ENCODE results near the gene SHKBP1. TPM values are rescaled to one million over a fixed set of nuclear protein-coding genes. Genes with fewer than 3 reads are reported as not detected.
A peak's percentile ranks its signal among the peaks of the same experiment; 100 is the strongest.

The SHKBP1 gene
- total and polyA plus RNA-seq, 9 of the 15 experiments (the other 6 are each of a cell fraction or from before 2014, with no cell fraction given): 1.2 to 58.1 (median 22.3) TPM

- no peak for TF ChIP-seq MTA2 (IDR thresholded peaks at IDR 0.05; ENCODE audit: low read depth)
- no peak for TF ChIP-seq ZNF785 (CRISPR knock-in tag; IDR thresholded peaks at IDR 0.05)
- TF ChIP-seq ZNF407 (IDR thresholded peaks at IDR 0.05; ENCODE audit: low read depth): no peak
- no peak for TF ChIP-seq FOXK1 (CRISPR knock-in tag; IDR thresholded peaks at IDR 0.05; ENCODE audit: borderline replicate concordance)
- TF ChIP-seq ZNF655 (CRISPR knock-in tag; IDR thresholded peaks at IDR 0.05): no peak
- no peak for TF ChIP-seq TBL1XR1 (IDR thresholded peaks at IDR 0.05; ENCODE audit: low read length in 2 of 2)
- no peak for TF ChIP-seq MLLT1 (IDR thresholded peaks at IDR 0.05)
- TF ChIP-seq ELF4 (CRISPR knock-in tag; IDR thresholded peaks at IDR 0.05): no peak
- TF ChIP-seq RUNX1 (IDR thresholded peaks at IDR 0.05; ENCODE audit: low read depth): no peak
- TF ChIP-seq ZKSCAN8 (CRISPR knock-in tag; IDR thresholded peaks at IDR 0.05): no peak
- TF ChIP-seq GTF2B (IDR thresholded peaks at IDR 0.05; ENCODE audit: extremely low read depth, insufficient read length): no peak
- TF ChIP-seq ZNF79 (CRISPR knock-in tag; IDR thresholded peaks at IDR 0.05; ENCODE audit: low read depth): no peak
- TF ChIP-seq FOSL1 (tag; conservative IDR thresholded peaks at IDR 0.05): 0 out of 2 replicates have a peak, but pooled peaks have one; percentile 13
- no peak for TF ChIP-seq HBP1 (CRISPR knock-in tag; IDR thresholded peaks at IDR 0.05)
- TF ChIP-seq MYC (IDR thresholded peaks at IDR 0.05; ENCODE audit: low read depth, low read length): 0 out of 2 replicates have a peak, but pooled peaks have one; percentile 10
- no peak for TF ChIP-seq MYC (CRISPR knock-in tag; IDR thresholded peaks at IDR 0.05; ENCODE audit: borderline replicate concordance, low read depth)
Measured at GRCh38 chr19:40578442-40578908, 1.8 kb downstream of the SHKBP1 start (continued).

Data from K562 (cell line).